GM19351 (cell line): ENCODE data around the gene A4GALT.

Experiments used
- ATAC-seq: cut with Tn5 transposase; IDR thresholded peaks from one replicate; pipeline ENCODE4 v1.9.1; 2021; ENCODE audit warnings: mild to moderate bottlenecking, moderate library complexity; ENCODE audit not compliant: unreplicated experiment

Gene A4GALT

GRCh38 chr22:42704896-42705295, 15.8 kb downstream of the A4GALT start:
- no peak for ATAC-seq

- ATAC-seq = no peak
These were observed 18.0 kb downstream of the A4GALT start for GRCh38 chr22:42702675-42703074.

DNA sequence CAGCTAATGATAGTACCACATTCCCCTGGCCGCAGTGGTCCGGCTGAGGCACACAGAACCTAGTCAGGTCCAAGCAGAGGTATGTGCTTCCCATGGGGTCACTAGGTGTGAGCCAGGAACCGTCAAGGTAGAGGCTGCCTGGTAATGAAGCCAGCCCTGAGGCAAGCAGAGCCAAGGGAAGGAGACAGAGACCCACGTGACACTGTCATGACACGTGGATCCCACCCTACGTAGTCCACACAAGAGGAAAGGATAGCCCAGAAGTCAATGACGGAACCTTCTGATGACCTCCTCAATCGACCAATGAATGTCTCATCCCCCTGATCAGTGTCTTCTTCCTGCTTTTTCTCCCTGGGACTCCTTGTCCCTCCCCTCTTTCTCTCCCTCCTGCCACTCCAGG, 19.0 kb downstream of the A4GALT start:
- ATAC-seq = no peak

DNA sequence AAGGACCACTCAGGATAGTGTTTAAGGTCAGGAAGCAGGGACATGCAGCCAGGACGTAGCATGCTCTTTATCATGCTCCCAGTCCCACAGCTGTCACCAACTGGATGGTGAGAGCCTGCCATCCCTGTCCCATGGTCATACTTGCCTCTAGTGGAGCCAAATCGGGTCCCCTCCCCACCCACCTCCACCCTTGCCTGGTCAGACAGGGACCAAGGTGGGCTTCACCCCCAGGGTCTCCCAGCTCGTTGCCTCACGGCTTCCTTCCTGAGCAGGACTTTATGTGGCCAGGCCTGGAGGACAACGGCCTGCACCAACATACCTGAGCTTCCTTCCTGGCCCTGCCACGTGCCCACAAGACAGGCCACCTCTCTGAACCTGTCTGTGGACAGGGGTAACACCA, 19.8 kb downstream of the A4GALT start:
- ATAC-seq = no peak

GRCh38 chr22:42700355-42700754, 20.3 kb downstream of the A4GALT start:
- no peak for ATAC-seq

DNA sequence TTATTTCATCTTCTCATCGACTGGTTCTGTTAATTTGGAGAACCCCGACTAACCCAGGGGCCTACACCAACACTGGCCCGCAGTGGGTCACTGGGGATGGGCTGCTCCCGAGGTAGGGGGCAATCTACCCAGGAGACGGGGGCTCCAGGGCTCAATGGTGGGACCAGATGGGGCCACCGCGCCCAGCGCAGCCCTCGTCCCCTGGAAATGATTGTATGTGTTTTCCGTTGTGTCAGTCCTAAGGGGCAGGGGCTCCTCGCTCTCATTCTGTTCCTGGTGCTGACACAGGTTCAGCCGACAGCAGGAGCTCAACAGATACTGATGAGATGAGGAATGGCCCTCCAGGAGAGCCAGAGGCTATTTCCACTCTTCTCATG, 20.7 kb downstream of the A4GALT start:
- no peak for ATAC-seq

DNA sequence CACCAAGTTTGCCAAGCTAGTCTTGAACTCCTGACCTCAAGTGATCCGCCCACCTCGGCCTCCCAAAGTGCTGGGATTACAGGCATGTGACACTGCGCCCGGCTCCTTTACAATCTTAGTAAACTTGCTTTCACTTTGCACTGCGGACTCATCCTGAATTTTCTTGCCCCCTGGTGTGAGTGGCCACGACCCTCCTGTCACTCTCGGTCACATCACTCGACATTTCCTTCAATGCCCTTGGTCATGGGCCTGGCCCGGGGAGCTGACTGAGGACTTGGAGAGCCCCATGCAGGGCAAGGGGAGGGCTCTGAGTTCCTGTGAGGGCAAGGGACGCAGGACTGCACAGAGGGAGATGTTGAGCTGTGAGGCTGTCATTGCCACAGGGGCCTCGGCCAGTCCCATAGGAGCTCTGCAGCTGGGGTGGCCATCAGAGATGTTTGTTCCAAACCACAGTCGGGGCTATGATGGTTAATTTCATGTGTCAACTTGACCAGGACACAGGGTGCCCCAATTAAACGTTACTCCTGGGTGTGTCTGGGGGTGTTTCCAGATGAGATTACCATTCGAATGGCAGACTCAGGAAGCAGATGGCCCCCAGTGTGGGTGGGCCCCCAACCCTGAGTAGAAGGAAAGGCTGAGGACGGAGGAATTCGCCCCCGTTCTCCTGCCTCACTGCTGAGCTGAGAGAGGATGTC, 21.2 kb downstream of the A4GALT start:
- no peak for ATAC-seq

DNA sequence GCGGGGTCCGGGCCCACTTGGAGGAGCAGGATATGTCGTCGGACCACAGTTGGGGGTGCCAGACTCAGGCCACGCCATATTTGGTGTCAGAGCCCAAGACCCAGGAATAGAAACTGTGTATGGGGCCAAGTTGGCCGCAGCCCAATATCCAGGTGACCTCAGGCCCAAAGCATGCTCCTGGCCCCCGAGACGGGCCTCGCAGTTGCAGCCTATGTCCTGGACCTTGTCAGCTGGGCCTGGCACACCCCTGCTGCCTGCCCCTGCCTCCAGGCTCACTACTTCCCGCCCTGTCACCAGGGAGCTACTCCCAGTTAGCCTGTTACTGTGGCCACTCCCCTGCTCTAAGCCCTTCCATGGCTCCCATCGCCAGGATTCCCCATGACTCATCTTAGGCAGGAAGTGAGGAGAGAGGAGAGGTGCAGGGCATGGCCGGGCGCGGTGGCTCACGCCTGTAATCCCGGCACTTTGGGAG, 23.1 kb downstream of the A4GALT start:
- no peak for ATAC-seq

- ATAC-seq = no peak
These were observed 24.2 kb downstream of the A4GALT start for GRCh38 chr22:42696331-42696967.

GRCh38 chr22:42695294-42695693, 25.4 kb downstream of the A4GALT start:
- no peak for ATAC-seq

GRCh38 chr22:42693763-42694683, 26.6 kb downstream of the A4GALT start:
- ATAC-seq = no peak

DNA sequence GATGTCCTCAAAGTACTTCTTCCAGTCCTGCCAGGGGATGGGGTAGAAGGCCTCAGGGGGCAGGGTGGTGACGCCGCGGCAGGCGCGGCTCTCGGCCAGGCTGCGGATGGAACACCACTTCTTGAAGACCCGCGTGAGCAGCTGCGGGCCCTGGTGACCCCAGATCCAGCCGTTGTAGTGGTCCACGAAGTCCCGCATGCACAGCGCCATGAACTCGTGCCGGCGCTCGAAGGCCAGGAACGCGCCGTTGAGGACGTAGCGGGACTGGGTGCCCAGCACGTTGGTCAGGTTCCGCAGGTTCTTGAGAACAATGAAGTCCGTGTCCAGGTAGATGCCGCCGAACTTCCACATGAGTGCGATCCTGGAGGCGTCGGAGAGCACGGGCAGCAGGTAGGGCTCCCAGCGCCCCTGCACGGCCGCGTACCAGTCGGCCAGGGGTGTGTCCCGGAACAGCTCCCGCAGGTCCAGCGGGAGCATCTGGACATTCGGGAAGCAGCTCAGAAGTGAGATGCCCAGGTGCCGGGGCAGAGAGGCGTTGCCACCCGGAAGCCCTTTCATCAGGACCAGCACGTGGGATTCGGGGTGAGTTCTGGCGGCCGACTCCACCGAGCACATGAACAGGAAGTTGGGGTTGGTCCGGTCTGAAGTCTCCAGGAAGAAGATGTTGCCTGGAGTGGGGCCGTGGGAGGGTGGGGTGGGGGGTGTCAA, 27.5 kb downstream of the A4GALT start:
- ATAC-seq = no peak

DNA sequence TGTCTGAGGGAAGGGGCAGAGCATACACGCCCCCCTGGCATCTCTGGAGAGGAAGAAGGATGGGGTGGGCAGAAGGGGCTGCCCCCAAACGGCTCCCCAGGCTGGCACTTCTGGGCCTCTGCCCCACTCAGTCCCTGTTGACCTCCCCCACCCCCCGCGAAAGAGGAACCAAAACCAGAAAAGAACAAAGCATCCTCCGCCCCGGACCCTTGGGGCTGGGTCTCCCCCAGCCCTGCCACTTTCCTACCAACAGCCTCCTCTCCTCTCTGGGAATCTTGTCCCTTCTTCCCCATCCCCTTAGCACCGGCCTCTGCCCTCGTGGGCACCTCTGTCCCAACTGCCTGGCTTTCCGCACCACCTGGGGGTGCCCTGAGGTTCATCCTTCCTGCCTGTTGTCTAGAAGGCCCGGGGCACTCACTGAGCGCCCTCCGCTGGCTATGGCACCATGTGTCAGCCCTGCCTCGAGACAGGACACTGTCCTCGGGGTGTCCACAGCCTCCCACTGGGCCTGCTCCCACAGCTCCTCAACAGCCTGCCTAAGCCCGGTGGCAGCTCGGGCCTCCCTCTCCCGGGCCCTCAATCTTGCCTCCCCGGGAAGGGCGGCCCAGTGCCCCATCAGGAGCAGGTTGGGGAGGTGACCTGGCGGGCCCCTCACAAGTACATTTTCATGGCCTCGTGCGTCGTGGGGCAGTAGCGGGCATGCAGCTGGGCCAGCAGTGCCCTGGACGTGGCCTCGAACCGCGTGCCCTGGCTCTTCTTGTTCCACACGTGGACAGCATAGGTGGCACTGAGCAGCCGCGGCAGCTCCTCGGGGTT, 28.2 kb downstream of the A4GALT start:
- no peak for ATAC-seq

GRCh38 chr22:42691440-42691839, 29.2 kb downstream of the A4GALT start:
- no peak for ATAC-seq

GRCh38 chr22:42688241-42689211, 32.1 kb downstream of the A4GALT start:
- ATAC-seq = no peak

DNA sequence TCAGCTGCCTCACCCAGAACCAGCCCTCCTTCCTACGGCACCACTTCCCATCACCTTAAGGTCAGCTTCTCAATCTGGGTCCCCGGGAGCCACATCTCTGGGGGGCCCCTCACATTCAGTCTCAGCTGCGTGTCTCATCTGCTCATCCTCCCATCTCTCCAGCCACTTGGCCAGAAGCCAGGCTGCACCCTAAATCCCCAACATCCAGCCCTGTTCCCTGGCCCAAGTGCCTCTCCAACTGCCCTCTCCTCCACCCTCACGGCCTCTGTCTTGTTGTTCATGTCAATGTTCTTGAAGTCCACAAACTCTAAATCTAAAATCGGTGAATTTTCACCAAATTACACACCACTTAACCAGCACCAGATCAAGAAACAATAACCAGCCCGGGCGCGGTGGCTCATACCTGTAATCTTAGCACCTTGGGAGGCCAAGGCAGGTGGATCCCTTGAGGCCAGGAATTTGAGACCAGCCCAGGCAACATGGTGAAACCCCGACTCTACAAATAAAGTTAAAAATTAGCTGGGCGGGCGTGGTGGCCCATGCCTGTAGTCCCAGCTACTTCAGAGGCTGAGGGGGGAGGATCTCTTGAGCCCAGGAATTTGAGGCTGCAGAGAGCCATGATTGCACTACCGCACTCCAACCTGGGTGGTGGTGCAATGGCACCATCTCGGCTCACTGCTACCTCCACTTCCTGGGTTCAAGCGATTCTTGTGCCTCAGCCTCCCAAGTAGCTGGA, 33.7 kb downstream of the A4GALT start:
- no peak for ATAC-seq

DNA sequence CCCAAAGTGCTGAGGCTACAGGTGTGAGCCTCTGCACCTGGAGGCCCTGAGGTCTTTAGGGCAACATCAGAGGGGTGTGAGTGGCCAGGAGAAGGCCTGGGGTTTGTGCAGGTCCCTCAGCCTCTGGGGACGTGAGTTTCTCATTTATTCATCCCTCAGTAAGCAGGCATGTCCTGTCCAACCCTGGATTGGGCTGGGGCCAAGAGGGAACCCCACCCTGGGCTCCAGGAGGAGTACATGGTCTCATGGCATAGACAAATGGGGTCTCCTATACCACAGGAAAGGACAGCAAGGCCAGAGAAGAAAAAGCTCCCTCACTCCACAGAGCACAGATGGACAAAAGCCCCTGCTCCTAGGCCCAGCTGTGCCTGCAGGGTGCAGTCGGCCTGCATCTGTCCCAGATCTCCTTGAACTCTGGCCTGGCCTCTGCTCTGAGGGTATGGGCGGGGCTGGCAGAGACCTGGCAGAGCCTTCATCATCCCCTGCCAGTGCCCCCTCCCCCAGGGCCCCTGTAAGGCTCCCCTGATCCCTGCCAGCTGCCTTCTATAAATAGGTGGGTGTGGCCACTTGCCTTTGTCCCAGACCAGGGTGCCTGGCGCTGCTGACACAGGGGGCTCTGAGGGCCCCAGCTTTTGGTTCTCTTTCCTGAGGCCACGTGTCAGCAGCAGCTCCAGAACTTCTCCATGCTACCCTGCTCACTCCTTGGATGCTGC, 34.6 kb downstream of the A4GALT start:
- ATAC-seq = no peak
